ENCODE results near the gene CDKN2B-AS1.

- TF ChIP-seq POLR2AphosphoS5 (IDR thresholded peaks at IDR 0.05; ENCODE audit: low read depth, low read length) (no peak), POLR2A (IDR thresholded peaks at IDR 0.05; ENCODE audit: low read depth, low read length) (no peak), TAF1 (IDR thresholded peaks at IDR 0.05; ENCODE audit: low read depth, low read length) (no peak), SPI1 (IDR thresholded peaks at IDR 0.05; ENCODE audit: low read depth, low read length) (no peak), POU2F2 (IDR thresholded peaks at IDR 0.05; ENCODE audit: low read depth, low read length) (no peak)
Observed at GRCh38 chr9:22009506-22009867, 14.9 kb downstream of the CDKN2B-AS1 start.

Measured in GM12891 (cell line).